ENCODE results near the gene LARGE1.

Gene LARGE1

DNA sequence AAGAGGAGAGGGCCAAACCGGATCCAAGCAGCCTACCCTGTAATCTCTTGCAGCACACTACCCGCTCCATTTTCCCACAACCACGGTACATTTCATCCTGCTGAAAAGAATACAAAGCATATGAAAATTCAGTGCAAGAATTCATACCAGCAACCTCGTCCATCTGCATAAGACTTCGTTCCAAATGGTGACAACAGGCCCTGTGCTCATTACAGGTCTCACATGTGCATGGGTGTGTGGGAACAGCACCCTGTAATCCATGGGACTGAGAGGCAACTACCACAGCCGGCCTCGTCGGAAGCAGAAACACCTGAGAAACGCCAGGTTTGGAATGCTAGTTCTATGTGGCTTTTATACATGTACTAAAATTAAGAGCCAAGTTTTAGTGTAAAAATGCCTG, 52.3 kb downstream of the LARGE1 start:
- no peak overlapping the region for H3K4me3 ChIP-seq (ENCODE audit: low read depth, low read length)
- no peak for DNase-seq (ENCODE audit: low read depth)
- TF ChIP-seq MYC (IDR thresholded peaks at IDR 0.05; ENCODE audit: low read depth, low read length) = no peak
- TF ChIP-seq, protein P1, sequence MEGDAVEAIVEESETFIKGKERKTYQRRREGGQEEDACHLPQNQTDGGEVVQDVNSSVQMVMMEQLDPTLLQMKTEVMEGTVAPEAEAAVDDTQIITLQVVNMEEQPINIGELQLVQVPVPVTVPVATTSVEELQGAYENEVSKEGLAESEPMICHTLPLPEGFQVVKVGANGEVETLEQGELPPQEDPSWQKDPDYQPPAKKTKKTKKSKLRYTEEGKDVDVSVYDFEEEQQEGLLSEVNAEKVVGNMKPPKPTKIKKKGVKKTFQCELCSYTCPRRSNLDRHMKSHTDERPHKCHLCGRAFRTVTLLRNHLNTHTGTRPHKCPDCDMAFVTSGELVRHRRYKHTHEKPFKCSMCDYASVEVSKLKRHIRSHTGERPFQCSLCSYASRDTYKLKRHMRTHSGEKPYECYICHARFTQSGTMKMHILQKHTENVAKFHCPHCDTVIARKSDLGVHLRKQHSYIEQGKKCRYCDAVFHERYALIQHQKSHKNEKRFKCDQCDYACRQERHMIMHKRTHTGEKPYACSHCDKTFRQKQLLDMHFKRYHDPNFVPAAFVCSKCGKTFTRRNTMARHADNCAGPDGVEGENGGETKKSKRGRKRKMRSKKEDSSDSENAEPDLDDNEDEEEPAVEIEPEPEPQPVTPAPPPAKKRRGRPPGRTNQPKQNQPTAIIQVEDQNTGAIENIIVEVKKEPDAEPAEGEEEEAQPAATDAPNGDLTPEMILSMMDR (IDR thresholded peaks at IDR 0.05; ENCODE audit: low read depth, low read length) = no peak
- no peak for TF ChIP-seq POLR2A (IDR thresholded peaks at IDR 0.05; ENCODE audit: extremely low read depth, insufficient read length)
- TF ChIP-seq, protein P2, sequence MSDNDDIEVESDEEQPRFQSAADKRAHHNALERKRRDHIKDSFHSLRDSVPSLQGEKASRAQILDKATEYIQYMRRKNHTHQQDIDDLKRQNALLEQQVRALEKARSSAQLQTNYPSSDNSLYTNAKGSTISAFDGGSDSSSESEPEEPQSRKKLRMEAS (IDR thresholded peaks at IDR 0.05; ENCODE audit: low read depth, low read length) = no peak

DNA sequence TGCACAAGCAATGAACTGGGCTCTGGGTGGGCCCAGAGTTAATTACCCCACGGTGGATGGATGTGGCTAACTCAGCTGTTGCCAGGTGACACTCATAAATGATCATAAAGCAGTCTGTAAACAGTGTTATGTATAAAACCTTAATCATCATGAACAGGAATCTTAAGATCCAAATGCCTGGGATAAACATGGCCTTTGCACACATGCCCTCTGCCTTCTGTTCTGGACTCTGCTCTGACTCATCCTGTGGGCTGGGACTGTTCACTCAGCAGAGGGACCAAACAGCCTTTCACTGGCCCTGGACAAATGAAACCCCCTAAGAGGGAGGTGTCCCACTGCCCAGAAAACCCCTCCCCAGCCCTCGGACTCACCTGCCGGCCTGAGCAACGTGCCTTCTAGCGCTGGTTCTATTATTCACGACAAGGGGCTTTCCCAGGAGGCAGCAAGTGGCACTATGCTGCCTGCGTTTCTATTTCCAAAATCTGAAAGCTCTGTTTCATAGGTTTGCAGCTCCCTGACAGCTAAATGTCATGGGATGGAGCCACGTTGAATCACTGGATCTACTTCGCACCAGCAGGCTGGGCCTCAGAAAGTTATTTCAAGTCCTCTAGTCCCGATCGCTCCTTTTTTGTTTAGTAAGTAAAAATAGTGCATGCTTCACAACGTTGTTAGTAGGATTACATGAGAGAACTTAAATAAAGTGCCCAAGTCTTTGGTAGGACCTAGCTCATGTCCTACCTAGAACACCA, 53.0 kb downstream of the LARGE1 start:
- H3K4me3 ChIP-seq (ENCODE audit: low read depth, low read length) = no peak overlapping the region
- TF ChIP-seq MYC (IDR thresholded peaks at IDR 0.05; ENCODE audit: low read depth, low read length) (no peak), POLR2A (IDR thresholded peaks at IDR 0.05; ENCODE audit: extremely low read depth, insufficient read length) (no peak)
- TF ChIP-seq, protein P1 (IDR thresholded peaks at IDR 0.05; ENCODE audit: low read depth, low read length) = no peak
- TF ChIP-seq, protein P2 (IDR thresholded peaks at IDR 0.05; ENCODE audit: low read depth, low read length) = no peak
- DNase-seq (ENCODE audit: low read depth) = peak; percentile 21

DNA sequence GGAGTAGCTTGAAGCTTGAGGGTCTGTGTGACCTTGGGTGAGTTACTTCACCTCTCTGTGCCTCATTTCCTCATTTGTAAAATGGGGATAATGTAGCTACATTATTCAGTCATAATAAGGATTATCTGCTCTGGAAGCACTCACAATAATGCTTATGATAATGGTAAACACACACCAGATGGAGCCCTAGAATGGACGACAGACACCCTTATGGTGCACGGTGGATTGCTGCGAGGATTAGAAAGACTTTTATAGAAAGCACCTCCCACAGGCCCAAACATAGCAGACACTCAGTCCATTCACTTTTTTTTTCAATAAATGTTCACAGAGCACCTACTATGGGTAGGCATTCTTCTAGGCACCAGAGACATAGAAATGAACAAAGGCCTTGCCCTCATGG, 53.8 kb downstream of the LARGE1 start:
- TF ChIP-seq MYC (IDR thresholded peaks at IDR 0.05; ENCODE audit: low read depth, low read length) (no peak), POLR2A (IDR thresholded peaks at IDR 0.05; ENCODE audit: extremely low read depth, insufficient read length) (no peak)
- TF ChIP-seq, protein P2 (IDR thresholded peaks at IDR 0.05; ENCODE audit: low read depth, low read length) = no peak
- TF ChIP-seq, protein P1 (IDR thresholded peaks at IDR 0.05; ENCODE audit: low read depth, low read length) = no peak

DNA sequence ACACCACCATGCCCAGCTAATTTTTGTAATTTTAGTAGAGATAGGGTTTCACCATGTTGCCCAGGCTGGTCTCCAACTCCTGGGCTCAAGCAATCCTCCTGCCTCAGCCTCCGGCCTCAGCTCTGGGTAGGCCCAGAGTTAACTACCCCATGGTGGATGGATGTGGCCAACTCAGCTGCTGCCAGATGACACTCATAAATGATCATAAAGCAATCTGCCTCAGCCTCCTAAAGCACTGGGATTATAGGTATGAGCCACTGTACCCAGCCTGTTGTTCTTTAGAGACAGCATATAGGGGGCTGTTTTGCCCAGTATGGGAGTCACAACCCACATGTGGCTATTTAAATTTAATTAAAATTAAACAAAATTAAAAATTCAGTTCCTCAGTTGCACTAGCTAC, 54.3 kb downstream of the LARGE1 start:
- DNase-seq (ENCODE audit: low read depth) = no peak
- H3K4me3 ChIP-seq (ENCODE audit: low read depth, low read length) = no peak overlapping the region
- TF ChIP-seq, protein P2 (IDR thresholded peaks at IDR 0.05; ENCODE audit: low read depth, low read length) = no peak

More for the DNA sequence above, 53.8 kb downstream of the LARGE1 start:
- DNase-seq (ENCODE audit: low read depth) = no peak
- H3K4me3 ChIP-seq (ENCODE audit: low read depth, low read length) = no peak overlapping the region

DNA sequence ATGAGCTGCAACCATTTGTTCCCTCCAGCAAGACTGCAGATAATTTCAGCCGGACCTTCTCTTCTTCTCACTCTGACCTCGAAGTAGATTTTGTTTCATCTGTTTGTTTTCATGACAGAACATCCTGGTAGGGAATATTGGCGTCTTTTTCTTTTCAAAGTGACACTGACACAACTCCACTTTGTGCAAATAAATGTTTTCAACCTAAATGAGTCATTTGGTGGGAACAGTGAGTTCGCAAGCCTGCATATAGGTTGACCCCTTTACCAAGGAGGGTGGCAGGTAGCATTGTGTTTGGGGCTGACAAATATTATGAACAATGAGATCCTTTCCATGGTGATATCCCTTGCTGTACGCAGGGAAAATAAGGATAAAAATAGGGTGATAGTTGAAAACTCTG, 55.0 kb downstream of the LARGE1 start:
- peak; percentile 20 for DNase-seq (ENCODE audit: low read depth)
- no peak overlapping the region for H3K4me3 ChIP-seq (ENCODE audit: low read depth, low read length)
- TF ChIP-seq POLR2A (IDR thresholded peaks at IDR 0.05; ENCODE audit: extremely low read depth, insufficient read length) = no peak
- TF ChIP-seq, protein P2 (IDR thresholded peaks at IDR 0.05; ENCODE audit: low read depth, low read length) = no peak
- no peak for TF ChIP-seq MYC (IDR thresholded peaks at IDR 0.05; ENCODE audit: low read depth, low read length)
- TF ChIP-seq, protein P1 (IDR thresholded peaks at IDR 0.05; ENCODE audit: low read depth, low read length) = no peak

DNA sequence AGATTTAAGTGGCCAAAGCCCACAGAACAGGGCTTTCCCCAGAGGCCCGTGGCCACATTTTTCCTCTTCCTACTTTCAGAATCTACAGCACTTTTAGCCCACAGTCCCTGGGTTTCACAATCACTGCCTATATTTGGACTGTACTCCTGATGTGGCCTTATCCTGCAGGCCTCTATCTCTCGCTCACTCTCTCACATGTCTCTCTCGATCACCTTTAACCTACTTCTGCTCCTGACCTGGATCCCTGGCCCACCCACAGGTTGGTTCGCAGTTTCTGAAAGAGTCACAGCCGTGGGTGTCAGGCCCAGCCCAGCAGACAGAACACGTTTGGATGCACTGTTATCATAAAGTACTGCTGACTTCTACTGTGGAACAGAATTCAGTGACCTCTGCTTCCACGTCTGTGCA, 55.5 kb downstream of the LARGE1 start:
- TF ChIP-seq MYC (IDR thresholded peaks at IDR 0.05; ENCODE audit: low read depth, low read length) = 0 out of 2 replicates have a peak, but pooled peaks have one; percentile 20
- TF ChIP-seq POLR2A (IDR thresholded peaks at IDR 0.05; ENCODE audit: extremely low read depth, insufficient read length) = no peak
- TF ChIP-seq, protein P1 (IDR thresholded peaks at IDR 0.05; ENCODE audit: low read depth, low read length) = no peak
- TF ChIP-seq, protein P2 (IDR thresholded peaks at IDR 0.05; ENCODE audit: low read depth, low read length) = no peak
- no peak overlapping the region for H3K4me3 ChIP-seq (ENCODE audit: low read depth, low read length)
- peak; percentile 85 for DNase-seq (ENCODE audit: low read depth)

Measured in NB4 (cell line).